Hindlimb muscle (tissue), 1 donor: ENCODE results near the gene ELP4. TPM values are rescaled to one million over a fixed set of nuclear protein-coding genes. Genes with fewer than 3 reads are reported as not detected.
"Not testable (repeated sequence)": the region's sequence is repeated elsewhere in the genome, so short reads cannot be mapped to it uniquely, and the experiment has no call there.

ENCODE experiments used
- DNase-seq: peaks from one replicate; pipeline ENCODE4 v3.0.0-alpha.2; 2013
- polyA plus RNA-seq: library from polyadenylated mRNA; unstranded; fragments of 120-200 nt; gene quantifications from one replicate; pipeline ENCODE4 v1.2.1, GENCODE V29; 2013; ENCODE audit not compliant: insufficient read length

The ELP4 gene
- polyA plus RNA-seq, 1 donor = 13.8 TPM

DNA sequence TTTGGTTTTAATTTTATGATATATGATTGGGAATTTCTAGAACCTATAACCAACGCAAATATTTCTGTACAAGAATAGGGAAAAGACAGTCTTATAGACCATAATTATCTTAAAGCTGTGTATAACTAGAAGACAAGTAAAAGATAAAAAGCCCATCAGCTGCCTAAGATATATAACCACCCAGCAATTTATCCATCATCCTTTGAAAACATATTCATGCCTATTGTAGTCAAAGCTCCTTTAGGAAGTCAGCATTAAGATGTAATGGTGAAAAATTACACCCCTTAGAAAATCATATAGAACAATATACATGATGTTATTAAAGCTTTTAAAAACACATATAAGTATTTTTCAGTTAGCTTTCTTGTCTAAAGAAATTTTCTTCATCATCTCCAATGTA is 46.4 kb downstream of the ELP4 start:
- DNase-seq = no peak

DNA sequence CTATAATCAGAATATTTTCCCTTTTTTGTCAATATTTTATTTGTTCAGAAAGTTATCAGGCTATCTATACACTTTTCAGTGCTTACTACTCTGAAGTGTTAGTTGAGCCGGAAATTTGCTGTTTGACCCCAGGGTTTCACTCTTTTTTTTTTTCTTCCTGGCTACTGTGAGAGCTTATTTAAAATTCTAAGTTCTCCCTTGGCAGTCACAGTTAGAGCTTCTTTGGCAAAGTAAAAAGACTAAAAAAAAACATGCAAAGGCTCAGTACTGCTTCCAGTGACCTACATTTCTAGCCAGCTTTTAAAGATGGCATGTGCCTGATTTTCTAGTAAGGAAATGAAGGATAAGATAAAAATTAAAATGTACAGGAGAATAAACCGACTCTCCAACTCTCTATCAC is 48.4 kb downstream of the ELP4 start:
- peak; percentile 5 for DNase-seq

- no peak for DNase-seq
Observed at GRCh38 chr11:31560842-31561476, 51.4 kb downstream of the ELP4 start.

- not testable (repeated sequence) for DNase-seq
Observed at GRCh38 chr11:31564517-31564916, 55.0 kb downstream of the ELP4 start.

DNA sequence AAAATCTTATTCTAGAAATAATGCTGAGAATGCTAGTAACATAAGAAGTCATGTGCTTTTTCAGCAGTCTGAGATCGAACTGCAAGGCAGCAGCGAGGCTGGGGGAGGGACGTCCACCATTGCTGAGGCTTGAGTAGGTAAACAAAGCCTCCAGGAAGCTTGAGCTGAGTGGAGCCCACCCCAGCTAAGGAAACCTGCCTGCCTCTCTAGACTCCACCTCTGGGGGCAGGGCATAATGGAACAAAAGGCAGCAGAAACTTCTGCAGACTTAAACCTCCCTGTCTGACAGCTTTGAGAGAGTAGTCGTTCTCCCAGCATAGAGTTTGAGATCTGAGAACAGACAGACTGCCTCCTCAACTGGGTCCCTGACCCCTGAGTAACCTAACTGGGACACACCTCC is 64.6 kb downstream of the ELP4 start:
- DNase-seq = not testable (repeated sequence)

DNA sequence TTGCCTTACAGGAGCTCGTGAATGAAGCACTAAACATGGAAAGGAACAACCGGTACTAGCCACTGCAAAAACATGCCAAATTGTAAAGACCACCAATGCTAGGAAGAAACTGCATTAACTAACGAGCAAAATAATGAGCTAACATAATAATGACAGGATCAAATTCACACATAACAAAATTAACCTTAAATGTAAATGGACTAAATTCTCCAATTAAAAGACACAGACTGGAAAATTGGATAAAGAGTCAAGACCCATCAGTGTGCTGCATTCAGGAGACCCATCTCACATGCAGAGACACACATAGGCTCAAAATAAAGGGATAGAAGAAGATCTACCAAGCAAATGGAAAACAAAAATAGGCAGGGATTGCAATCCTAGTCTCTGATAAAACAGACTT is 66.2 kb downstream of the ELP4 start:
- DNase-seq = not testable (repeated sequence)

- DNase-seq = not testable (repeated sequence)
Observed at GRCh38 chr11:31579412-31579811, 69.8 kb downstream of the ELP4 start.

GRCh38 chr11:31582697-31583096 is 73.1 kb downstream of the ELP4 start:
- DNase-seq = no peak

- DNase-seq = no peak
Observed at GRCh38 chr11:31598454-31598853, 88.9 kb downstream of the ELP4 start.

- no peak for DNase-seq
Observed at GRCh38 chr11:31601635-31602282, 92.2 kb downstream of the ELP4 start.

- no peak for DNase-seq
Observed at GRCh38 chr11:31606893-31607292, 97.3 kb downstream of the ELP4 start.

GRCh38 chr11:31607914-31608313 is 98.3 kb downstream of the ELP4 start:
- no peak for DNase-seq

- no peak for DNase-seq
Observed at GRCh38 chr11:31608995-31609394, 99.4 kb downstream of the ELP4 start.

DNA sequence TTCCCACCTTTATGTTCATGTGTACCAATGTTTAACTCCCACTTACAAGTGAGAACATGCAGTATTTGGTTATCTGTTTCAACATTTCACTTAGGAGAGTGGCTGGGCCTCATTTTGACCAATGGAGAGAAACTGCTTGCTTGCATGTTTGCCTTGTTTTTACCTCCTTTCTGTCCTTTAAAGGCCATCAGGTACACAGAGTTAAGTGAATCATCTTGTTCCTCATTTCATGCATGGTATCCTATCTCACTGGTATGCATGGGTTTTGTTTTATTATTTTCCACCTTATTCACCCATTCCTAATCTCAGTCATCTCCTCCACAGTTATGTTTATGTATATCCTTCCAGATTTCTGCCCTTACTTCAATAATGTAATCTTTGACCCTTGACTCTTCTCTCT is 101.0 kb downstream of the ELP4 start:
- DNase-seq = no peak

DNA sequence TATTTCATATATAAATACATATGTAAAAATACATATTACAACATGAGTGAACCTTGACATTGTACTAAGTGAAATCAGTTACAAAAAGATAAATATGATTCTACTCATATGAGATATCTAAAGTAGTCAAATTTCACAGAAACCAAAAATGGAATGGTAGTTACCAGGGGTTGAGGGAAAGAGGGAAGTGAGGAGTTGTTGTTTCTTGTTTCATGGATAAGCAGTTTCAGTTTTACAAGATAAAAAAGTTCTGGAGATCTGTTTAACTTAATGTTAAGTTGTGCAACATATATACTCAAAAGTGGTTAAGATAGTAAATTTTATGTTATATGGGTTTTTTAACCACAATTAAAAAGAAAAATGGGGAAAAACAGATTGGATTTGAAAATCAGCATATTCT is 107.7 kb downstream of the ELP4 start:
- no peak for DNase-seq

DNA sequence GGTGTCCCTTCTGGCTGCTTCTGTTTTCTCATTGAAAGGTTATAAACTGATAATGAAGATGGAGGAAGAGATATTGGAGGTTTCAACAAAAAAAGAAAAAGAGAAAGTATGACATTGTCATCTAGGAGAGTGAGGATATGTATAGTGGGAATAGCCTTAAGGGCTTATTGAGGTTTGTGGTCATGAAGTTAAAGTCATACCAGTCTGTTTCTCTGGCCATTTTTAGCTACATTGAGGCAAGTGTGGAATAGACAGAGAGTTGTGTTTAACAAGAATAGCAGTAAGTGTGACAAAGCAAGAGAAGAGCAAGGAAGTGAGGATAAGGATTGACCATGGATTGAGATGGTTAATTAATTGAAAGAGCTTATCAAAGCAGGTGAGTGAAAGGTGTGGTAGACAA is 110.4 kb downstream of the ELP4 start:
- DNase-seq = no peak

GRCh38 chr11:31620434-31620833 is 110.9 kb downstream of the ELP4 start:
- no peak for DNase-seq

DNA sequence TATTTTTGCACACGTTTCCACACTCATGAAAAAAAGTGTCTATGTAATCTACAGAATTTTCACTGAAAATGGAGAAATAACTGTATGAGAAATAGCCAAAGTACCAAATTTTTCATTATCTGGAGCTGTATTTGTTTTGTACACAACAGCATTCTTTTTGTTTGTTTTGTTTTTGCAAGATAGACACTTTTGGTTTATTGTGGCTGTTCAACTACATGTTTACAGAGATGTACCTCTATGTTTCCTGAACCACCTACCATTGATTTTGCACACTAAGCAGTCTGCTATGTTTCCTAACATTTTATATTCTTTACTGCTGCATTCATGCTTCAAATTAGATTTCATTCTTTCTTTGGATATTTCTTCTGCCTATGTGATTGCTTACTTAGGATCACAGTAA is 116.3 kb downstream of the ELP4 start:
- no peak for DNase-seq

GRCh38 chr11:31628111-31628510 is 118.5 kb downstream of the ELP4 start:
- DNase-seq = no peak

- no peak for DNase-seq
Observed at GRCh38 chr11:31636983-31637382, 127.4 kb downstream of the ELP4 start.

DNA sequence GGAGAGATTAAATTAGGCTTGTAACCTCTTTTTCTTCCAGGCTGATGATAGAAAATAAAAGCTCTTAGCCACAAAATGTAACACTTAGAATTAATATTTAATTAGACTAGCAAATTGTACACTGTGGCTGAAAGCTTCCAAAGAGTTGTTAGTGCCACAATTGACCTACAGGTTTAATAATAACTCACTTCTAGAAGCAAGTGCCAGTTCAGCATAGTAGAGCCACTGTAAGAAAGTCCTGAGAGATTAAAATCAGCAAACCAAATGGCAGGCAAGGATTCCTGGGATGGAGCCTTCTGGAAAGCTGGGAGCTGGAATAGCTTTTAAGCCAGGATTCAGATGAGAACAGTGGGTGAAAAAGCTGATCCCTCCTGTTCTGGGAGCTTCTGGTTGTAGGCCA is 131.0 kb downstream of the ELP4 start:
- DNase-seq = no peak

GRCh38 chr11:31641477-31642062 is 132.0 kb downstream of the ELP4 start:
- DNase-seq = no peak

GRCh38 chr11:31643857-31644256 is 134.3 kb downstream of the ELP4 start:
- peak; percentile 17 for DNase-seq

GRCh38 chr11:31645747-31646146 is 136.2 kb downstream of the ELP4 start:
- no peak for DNase-seq
